Activated CD4-positive, alpha-beta T cell treated with anti-CD3 and anti-CD28 coated beads, Interleukin-2, amount 10 ng/mL, durations not matched to agents 24 days and 14 days (primary cell): ENCODE data around the gene MRPL14. TPM values are rescaled to one million over a fixed set of nuclear protein-coding genes. Genes with fewer than 3 reads are reported as not detected.
"Not testable (repeated sequence)": the region's sequence is repeated elsewhere in the genome, so short reads cannot be mapped to it uniquely, and the experiment has no call there.

Experiments used
- DNase-seq: peaks from one replicate; pipeline ENCODE4 v3.0.0; 2022
- H3K27ac Mint-ChIP-seq: one replicate; pipeline ENCODE4 v1.8.0; 2022; ENCODE audit warnings: mild to moderate bottlenecking, mixed read lengths
- H3K27me3 Mint-ChIP-seq: one replicate; pipeline ENCODE4 v1.8.0; 2022; ENCODE audit warnings: mixed read lengths
- H3K36me3 Mint-ChIP-seq: one replicate; pipeline ENCODE4 v1.8.0; 2022; ENCODE audit warnings: low read depth, mild to moderate bottlenecking, mixed read lengths
- H3K4me1 Mint-ChIP-seq: one replicate; pipeline ENCODE4 v1.8.0; 2021; ENCODE audit warnings: mixed read lengths
- H3K4me3 Mint-ChIP-seq: one replicate; pipeline ENCODE4 v1.8.0; 2022; ENCODE audit warnings: mild to moderate bottlenecking, moderate library complexity, mixed read lengths
- H3K9me3 Mint-ChIP-seq: one replicate; pipeline ENCODE4 v1.8.0; 2021; ENCODE audit warnings: mixed read lengths
- intact Hi-C: fragments of 100-400 bp; cut with micrococcal nuclease; formaldehyde crosslinking; loops from one replicate; pipeline ENCODE4 v1.15.1; 2023
- total RNA-seq: library from RNA; stranded (reverse); gene quantifications from 2 replicates; pipeline ENCODE4 v1.2.3, GENCODE V29; 2022

The MRPL14 gene
- total RNA-seq, 1 donor from 2014 or later, result 65.6 TPM

DNA sequence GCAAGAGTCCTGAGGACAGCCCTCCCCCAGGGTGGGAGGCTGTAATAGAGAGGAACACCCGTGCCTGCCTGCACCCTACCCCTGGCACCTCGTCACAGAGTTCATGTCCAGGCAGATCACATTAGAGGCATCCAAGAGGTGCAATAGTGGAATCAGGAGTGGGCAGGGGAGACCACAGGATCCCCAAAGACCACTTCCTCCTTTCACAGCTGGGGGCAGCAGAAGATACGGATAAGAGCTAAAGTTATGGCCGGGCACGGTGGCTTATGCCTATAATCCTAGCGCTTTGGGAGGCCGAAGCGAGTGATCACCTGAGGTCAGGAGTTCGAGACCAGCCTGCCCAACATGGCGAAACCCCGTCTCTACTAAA, 29.9 kb upstream of the MRPL14 start:
- Mint-ChIP-seq H3K27ac (no peak overlapping the region), H3K36me3 (no peaks in the 10 kb centered on the region), H3K4me3 (no peak overlapping the region), H3K9me3 (no peaks in the 10 kb centered on the region), H3K27me3 (no peaks in the 10 kb centered on the region), H3K4me1 (peaks cover 6% of the 10 kb centered on the region)
- DNase-seq, result no peak
- intact Hi-C loops, result no loop called here

DNA sequence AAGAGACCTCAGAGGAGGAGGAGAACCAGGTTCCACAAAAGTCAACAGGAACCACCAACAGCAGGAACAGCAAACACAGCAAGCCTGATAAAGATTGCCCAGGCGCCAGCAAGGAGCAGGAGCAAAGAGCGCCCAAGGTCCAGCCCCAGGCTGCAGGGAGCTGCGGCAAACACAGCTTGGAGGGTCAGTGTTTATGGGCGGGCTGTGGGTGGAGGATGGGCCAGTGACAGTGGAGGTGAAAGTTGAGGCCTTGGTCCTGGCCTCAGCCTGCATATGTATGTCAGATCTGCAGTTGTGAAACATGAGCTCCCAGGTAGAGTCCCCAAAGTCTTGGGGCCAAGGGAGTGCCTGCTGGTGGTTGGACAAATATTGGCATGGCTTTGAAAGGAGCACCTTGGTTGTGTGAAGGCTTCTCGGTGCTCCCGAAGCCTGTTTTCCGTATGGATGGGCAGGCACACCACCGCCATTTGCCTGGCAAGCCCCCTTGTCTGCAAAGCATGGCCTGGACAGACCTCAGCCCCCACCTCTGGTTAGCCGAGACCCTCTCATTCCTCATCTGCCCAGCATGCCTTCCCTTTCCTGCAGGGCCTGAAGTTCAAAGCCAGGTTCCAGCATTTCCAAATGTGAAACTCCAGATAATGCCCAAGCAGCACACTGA, 29.4 kb upstream of the MRPL14 start:
- no peaks in the 10 kb centered on the region for H3K9me3 Mint-ChIP-seq
- no peaks in the 10 kb centered on the region for H3K36me3 Mint-ChIP-seq
- no peaks in the 10 kb centered on the region for H3K27me3 Mint-ChIP-seq
- intact Hi-C loops, result no loop called here
- peaks cover 4% of the 10 kb centered on the region for H3K4me1 Mint-ChIP-seq
- H3K4me3 Mint-ChIP-seq, result no peak overlapping the region
- DNase-seq, result no peak
- no peak overlapping the region for H3K27ac Mint-ChIP-seq

GRCh38 chr6:44154067-44154466, 26.8 kb upstream of the MRPL14 start:
- Mint-ChIP-seq H3K9me3 (no peaks in the 10 kb centered on the region), H3K4me3 (no peak overlapping the region), H3K36me3 (peaks cover 3% of the 10 kb centered on the region), H3K27ac (no peak overlapping the region), H3K4me1 (peaks cover 11% of the 10 kb centered on the region), H3K27me3 (no peaks in the 10 kb centered on the region)
- DNase-seq, result no peak
- intact Hi-C loops, result no loop called here

- H3K4me3 Mint-ChIP-seq, result no peak overlapping the region
- DNase-seq, result no peak
- peaks cover 4% of the 10 kb centered on the region for H3K36me3 Mint-ChIP-seq
- peaks cover 11% of the 10 kb centered on the region for H3K4me1 Mint-ChIP-seq
- intact Hi-C loops, result no loop called here
- no peak overlapping the region for H3K27ac Mint-ChIP-seq
- no peaks in the 10 kb centered on the region for H3K27me3 Mint-ChIP-seq
- H3K9me3 Mint-ChIP-seq, result no peaks in the 10 kb centered on the region
Measured at GRCh38 chr6:44152533-44152932, 25.3 kb upstream of the MRPL14 start.

DNA sequence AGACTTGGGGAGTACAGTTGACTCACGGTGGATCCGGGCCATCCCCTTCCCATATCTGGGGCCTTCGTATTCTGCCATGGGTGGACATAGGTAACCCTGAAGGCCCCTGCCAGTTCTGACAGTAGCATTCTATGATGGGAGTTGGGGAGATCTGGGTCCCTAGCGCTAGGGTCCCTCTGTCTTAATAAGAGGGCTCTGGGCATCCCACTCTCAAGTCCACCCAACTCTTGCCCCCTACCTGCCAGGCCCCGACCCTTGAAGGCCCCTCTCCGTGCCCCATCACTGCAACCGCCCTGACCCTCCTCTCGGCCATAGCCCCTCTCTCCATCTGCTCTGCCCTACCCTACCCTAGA, 24.8 kb upstream of the MRPL14 start:
- peaks cover 11% of the 10 kb centered on the region for H3K4me1 Mint-ChIP-seq
- no peaks in the 10 kb centered on the region for H3K27me3 Mint-ChIP-seq
- no peaks in the 10 kb centered on the region for H3K9me3 Mint-ChIP-seq
- intact Hi-C loops, result no loop called here
- peaks cover 4% of the 10 kb centered on the region for H3K36me3 Mint-ChIP-seq
- no peak overlapping the region for H3K27ac Mint-ChIP-seq
- H3K4me3 Mint-ChIP-seq, result no peak overlapping the region
- no peak for DNase-seq

DNA sequence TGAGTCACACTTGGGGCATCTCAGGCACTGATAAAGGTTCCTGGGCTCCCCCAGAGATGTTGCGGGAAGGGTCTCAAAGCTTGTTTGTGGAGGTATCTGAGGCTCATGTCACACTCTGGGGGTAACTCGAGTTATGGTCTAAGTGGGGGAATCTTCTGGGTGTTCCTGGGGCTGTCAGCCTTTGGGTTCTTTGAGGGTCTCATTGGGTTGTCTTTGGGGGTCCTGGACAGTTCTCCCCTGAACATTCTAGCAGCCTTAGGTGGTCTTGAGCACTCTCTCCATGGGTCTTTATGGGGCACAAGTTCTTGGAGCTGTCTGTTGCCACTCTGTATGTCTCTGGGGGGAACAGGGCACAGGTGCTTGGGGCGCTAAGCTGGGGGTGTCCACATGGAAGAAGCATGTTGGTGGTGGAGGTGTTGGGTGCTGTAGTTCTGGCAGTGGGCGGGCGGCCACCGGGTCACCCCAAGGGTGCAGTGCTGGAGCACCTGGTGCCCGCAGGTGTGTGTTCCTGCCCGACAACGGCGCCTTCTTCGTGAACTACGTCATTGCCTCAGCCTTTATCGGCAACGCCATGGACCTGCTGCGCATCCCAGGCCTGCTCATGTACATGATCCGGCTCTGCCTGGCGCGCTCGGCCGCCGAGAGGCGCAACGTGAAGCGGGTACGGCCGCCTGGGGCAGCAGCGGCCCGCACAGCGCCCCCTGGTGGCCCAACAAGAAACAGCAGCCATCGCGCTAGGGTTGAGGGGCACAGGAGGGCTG, 24.3 kb upstream of the MRPL14 start:
- H3K4me3 Mint-ChIP-seq, result peak overlapping the region; percentile 17
- DNase-seq, result peak; percentile 95
- no peaks in the 10 kb centered on the region for H3K27me3 Mint-ChIP-seq
- H3K9me3 Mint-ChIP-seq, result no peaks in the 10 kb centered on the region
- intact Hi-C loops, result loop anchor here (1.0 to 2.0 kb wide), 3 partner anchors 25 to 187 kb away; partner anchors contain the start of genes MRPL14 and TMEM63B
- H3K36me3 Mint-ChIP-seq, result peaks cover 4% of the 10 kb centered on the region
- peaks cover 11% of the 10 kb centered on the region for H3K4me1 Mint-ChIP-seq
- no peak overlapping the region for H3K27ac Mint-ChIP-seq

GRCh38 chr6:44150317-44150917, 23.2 kb upstream of the MRPL14 start:
- no peaks in the 10 kb centered on the region for H3K9me3 Mint-ChIP-seq
- no peaks in the 10 kb centered on the region for H3K27me3 Mint-ChIP-seq
- DNase-seq, result no peak
- H3K4me1 Mint-ChIP-seq, result peaks cover 14% of the 10 kb centered on the region
- intact Hi-C loops, result loop anchor here (2.0 kb wide), 1 partner anchor 24 kb away; the partner anchor contains the start of genes MRPL14 and TMEM63B
- peaks cover 10% of the 10 kb centered on the region for H3K36me3 Mint-ChIP-seq
- no peak overlapping the region for H3K4me3 Mint-ChIP-seq
- H3K27ac Mint-ChIP-seq, result no peak overlapping the region

DNA sequence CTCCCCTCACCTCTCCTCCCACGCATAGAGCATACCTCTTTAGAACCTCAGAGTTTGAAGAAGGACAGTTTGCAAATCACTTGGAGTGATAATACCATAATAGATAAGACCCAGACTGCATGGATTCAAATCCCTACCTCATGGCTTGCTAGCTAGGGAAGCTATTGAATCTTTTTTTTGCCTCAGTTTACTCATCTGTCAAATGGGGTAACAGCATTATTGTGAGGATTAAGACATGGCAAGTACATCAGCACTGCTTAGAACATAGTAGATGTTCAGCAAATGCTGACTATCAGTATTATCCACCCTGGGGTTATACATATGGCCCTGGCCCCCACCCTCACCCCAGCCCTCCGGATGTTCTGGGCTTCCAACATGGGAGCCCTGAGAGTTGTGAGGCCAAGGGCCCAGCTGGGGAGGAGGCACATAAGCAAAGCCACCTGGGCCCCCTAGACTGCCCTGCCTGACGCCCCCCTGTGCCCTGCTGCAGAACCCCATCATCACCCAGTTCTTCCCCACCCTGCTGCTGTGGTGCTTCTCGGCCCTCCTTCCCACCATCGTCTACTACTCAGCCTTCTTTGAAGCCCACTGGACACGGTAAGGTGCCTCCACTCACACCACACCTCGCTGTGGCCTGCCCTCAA, 22.2 kb upstream of the MRPL14 start:
- intact Hi-C loops, result loop anchor here (2.0 kb wide), 1 partner anchor 23 kb away; the partner anchor contains the start of genes MRPL14 and TMEM63B
- H3K36me3 Mint-ChIP-seq, result peaks cover 12% of the 10 kb centered on the region

DNA sequence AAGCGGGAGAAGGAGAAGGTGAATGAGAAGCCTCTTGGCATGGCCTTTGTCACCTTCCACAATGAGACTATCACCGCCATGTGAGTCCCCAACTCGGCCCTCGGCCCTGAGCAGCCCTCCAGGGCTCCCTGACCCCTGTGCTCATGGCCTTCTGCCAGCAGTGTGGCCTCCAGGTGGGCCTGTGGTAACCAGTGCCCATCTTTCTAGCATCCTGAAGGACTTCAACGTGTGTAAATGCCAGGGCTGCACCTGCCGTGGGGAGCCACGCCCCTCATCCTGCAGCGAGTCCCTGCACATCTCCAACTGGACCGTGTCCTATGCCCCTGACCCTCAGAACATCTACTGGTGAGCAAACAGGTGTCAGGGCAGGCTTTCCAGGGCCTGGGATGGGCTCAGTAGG, 21.1 kb upstream of the MRPL14 start:
- Mint-ChIP-seq H3K27me3 (no peaks in the 10 kb centered on the region), H3K9me3 (no peaks in the 10 kb centered on the region), H3K36me3 (peaks cover 20% of the 10 kb centered on the region), H3K4me3 (no peak overlapping the region), H3K4me1 (peaks cover 14% of the 10 kb centered on the region), H3K27ac (no peak overlapping the region)
- intact Hi-C loops, result no loop called here
- DNase-seq, result no peak

More for the DNA sequence above, 22.2 kb upstream of the MRPL14 start:
- Mint-ChIP-seq H3K27ac (no peak overlapping the region), H3K27me3 (no peaks in the 10 kb centered on the region), H3K4me3 (no peak overlapping the region), H3K4me1 (peaks cover 14% of the 10 kb centered on the region), H3K9me3 (no peaks in the 10 kb centered on the region)
- no peak for DNase-seq

DNA sequence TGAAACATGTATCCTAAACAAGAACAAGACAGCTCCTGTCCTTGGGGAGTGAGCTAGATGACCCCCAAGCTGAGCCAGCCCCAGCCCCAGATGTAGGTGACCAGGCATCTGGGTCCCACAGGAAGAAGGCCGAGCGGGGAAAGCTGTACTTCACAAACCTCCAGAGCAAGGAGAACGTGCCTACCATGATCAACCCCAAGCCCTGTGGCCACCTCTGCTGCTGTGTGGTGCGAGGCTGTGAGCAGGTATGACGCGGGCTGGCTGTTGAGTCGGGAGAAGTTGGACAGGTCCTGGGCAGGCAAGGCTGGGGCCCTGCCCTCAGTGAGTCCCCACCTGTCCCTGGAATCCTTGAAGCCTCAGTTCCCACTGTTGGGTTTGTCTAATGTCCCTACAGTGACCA, 20.0 kb upstream of the MRPL14 start:
- H3K4me1 Mint-ChIP-seq, result peaks cover 14% of the 10 kb centered on the region
- H3K27ac Mint-ChIP-seq, result no peak overlapping the region
- H3K27me3 Mint-ChIP-seq, result no peaks in the 10 kb centered on the region
- H3K36me3 Mint-ChIP-seq, result peaks cover 25% of the 10 kb centered on the region
- intact Hi-C loops, result no loop called here
- no peaks in the 10 kb centered on the region for H3K9me3 Mint-ChIP-seq
- DNase-seq, result no peak
- H3K4me3 Mint-ChIP-seq, result no peak overlapping the region

GRCh38 chr6:44146685-44147084, 19.4 kb upstream of the MRPL14 start:
- peaks cover 25% of the 10 kb centered on the region for H3K36me3 Mint-ChIP-seq
- intact Hi-C loops, result no loop called here

DNA sequence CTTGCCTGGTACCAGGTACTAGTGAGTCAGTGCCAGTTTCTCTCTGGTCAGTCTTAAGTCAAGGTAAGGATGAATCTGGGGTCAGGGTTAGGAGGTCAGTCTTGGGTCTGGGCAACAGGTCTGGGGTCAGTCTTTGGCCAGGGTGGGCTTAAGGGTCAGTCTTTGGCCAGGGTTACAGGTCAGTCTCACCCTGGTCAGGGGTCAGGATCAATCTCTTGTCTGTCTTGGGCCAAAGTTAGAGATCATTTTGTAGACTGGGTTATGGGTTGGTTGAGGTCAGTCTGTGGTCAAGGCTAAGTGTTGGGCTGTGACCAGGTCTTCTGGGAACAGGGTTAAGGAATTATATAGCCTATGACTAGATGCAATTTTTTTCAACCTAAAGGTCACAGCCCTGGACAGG, 18.6 kb upstream of the MRPL14 start:
- Mint-ChIP-seq H3K9me3 (no peaks in the 10 kb centered on the region), H3K4me1 (peaks cover 5% of the 10 kb centered on the region), H3K27me3 (no peaks in the 10 kb centered on the region), H3K27ac (no peak overlapping the region), H3K4me3 (no peak overlapping the region), H3K36me3 (peaks cover 32% of the 10 kb centered on the region)
- intact Hi-C loops, result no loop called here
- DNase-seq, result no peak

More at GRCh38 chr6:44146685-44147084, 19.4 kb upstream of the MRPL14 start:
- Mint-ChIP-seq H3K27me3 (no peaks in the 10 kb centered on the region), H3K4me3 (no peak overlapping the region), H3K4me1 (peaks cover 13% of the 10 kb centered on the region), H3K27ac (no peak overlapping the region), H3K9me3 (no peaks in the 10 kb centered on the region)
- no peak for DNase-seq

GRCh38 chr6:44144536-44144935, 17.3 kb upstream of the MRPL14 start:
- H3K4me1 Mint-ChIP-seq, H3K27ac Mint-ChIP-seq, intact Hi-C loops, H3K9me3 Mint-ChIP-seq, H3K4me3 Mint-ChIP-seq, H3K27me3 Mint-ChIP-seq, DNase-seq: not testable (repeated sequence)
- H3K36me3 Mint-ChIP-seq, result peaks cover 42% of the 10 kb centered on the region

- DNase-seq, result no peak
- peaks cover 41% of the 10 kb centered on the region for H3K36me3 Mint-ChIP-seq
- no peaks in the 10 kb centered on the region for H3K9me3 Mint-ChIP-seq
- H3K4me1 Mint-ChIP-seq, result peaks cover 3% of the 10 kb centered on the region
- H3K27me3 Mint-ChIP-seq, result no peaks in the 10 kb centered on the region
- intact Hi-C loops, result no loop called here
- no peak overlapping the region for H3K27ac Mint-ChIP-seq
- H3K4me3 Mint-ChIP-seq, result no peak overlapping the region
Measured at GRCh38 chr6:44143731-44144130, 16.5 kb upstream of the MRPL14 start.
